ENCODE results near the gene TOMM5. TPM values are rescaled to one million over a fixed set of nuclear protein-coding genes. Genes with fewer than 3 reads are reported as not detected.

TOMM5 gene
- total RNA-seq, 4 donors from 2014 or later, result 44.3 to 82.1 (median 76.0) TPM

- 95% methylated on average over 1 of the region's 1 CpG for WGBS
- no peaks in the 10 kb centered on the region for H3K27me3 ChIP-seq
- H3K9me3 ChIP-seq, result no peaks in the 10 kb centered on the region
- no peak overlapping the region for H3K4me3 ChIP-seq
- no peak for DNase-seq (ENCODE audit: low spot score in 2 of 2)
- no peak overlapping the region for H3K27ac ChIP-seq
- H3K4me1 ChIP-seq, result no peaks in the 10 kb centered on the region
- H3K36me3 ChIP-seq, result no peaks in the 10 kb centered on the region
- TF ChIP-seq EP300 (IDR thresholded peaks at IDR 0.05) (no peak), POLR2A (IDR thresholded peaks at IDR 0.05) (no peak), POLR2AphosphoS5 (IDR thresholded peaks at IDR 0.05) (no peak), CTCF (IDR thresholded peaks at IDR 0.05) (no peak)
Observed at GRCh38 chr9:37620396-37620795, 28.0 kb upstream of the TOMM5 start.

- no peaks in the 10 kb centered on the region for H3K27me3 ChIP-seq
- H3K4me3 ChIP-seq, result no peak overlapping the region
- H3K9me3 ChIP-seq, result no peaks in the 10 kb centered on the region
- H3K27ac ChIP-seq, result no peak overlapping the region
- H3K36me3 ChIP-seq, result no peaks in the 10 kb centered on the region
- no peaks in the 10 kb centered on the region for H3K4me1 ChIP-seq
- DNase-seq (ENCODE audit: low spot score in 2 of 2), result no peak
- WGBS, result 83% methylated on average over 3 of the region's 3 CpGs
- TF ChIP-seq EP300 (IDR thresholded peaks at IDR 0.05) (no peak), POLR2A (IDR thresholded peaks at IDR 0.05) (no peak), POLR2AphosphoS5 (IDR thresholded peaks at IDR 0.05) (no peak), CTCF (IDR thresholded peaks at IDR 0.05) (no peak)
Observed at GRCh38 chr9:37619806-37620205, 27.4 kb upstream of the TOMM5 start.

- Histone ChIP-seq H3K27me3 (no peaks in the 10 kb centered on the region), H3K4me3 (no peak overlapping the region), H3K4me1 (no peaks in the 10 kb centered on the region), H3K27ac (no peak overlapping the region), H3K36me3 (no peaks in the 10 kb centered on the region), H3K9me3 (no peaks in the 10 kb centered on the region)
- no peak for DNase-seq (ENCODE audit: low spot score in 2 of 2)
- TF ChIP-seq POLR2A (IDR thresholded peaks at IDR 0.05) (no peak), POLR2AphosphoS5 (IDR thresholded peaks at IDR 0.05) (no peak)
- 88% methylated on average over 4 of the region's 4 CpGs for WGBS
Observed at GRCh38 chr9:37618817-37619216, 26.4 kb upstream of the TOMM5 start.

- 60% methylated on average over 4 of the region's 4 CpGs for WGBS
- TF ChIP-seq POLR2A (IDR thresholded peaks at IDR 0.05) (no peak), CTCF (IDR thresholded peaks at IDR 0.05) (no peak), POLR2AphosphoS5 (IDR thresholded peaks at IDR 0.05) (no peak), EP300 (IDR thresholded peaks at IDR 0.05) (no peak)
- H3K4me1 ChIP-seq, result no peaks in the 10 kb centered on the region
- no peak overlapping the region for H3K27ac ChIP-seq
- no peaks in the 10 kb centered on the region for H3K9me3 ChIP-seq
- H3K36me3 ChIP-seq, result no peaks in the 10 kb centered on the region
- DNase-seq (ENCODE audit: low spot score in 2 of 2), result no peak
- H3K27me3 ChIP-seq, result no peaks in the 10 kb centered on the region
- H3K4me3 ChIP-seq, result no peak overlapping the region
Observed at GRCh38 chr9:37617832-37618231, 25.4 kb upstream of the TOMM5 start.

GRCh38 chr9:37617161-37617560, 24.8 kb upstream of the TOMM5 start:
- no peaks in the 10 kb centered on the region for H3K27me3 ChIP-seq
- no peaks in the 10 kb centered on the region for H3K9me3 ChIP-seq
- H3K4me3 ChIP-seq, result no peak overlapping the region
- H3K36me3 ChIP-seq, result no peaks in the 10 kb centered on the region
- WGBS, result 81% methylated on average over 2 of the region's 2 CpGs
- TF ChIP-seq EP300 (IDR thresholded peaks at IDR 0.05) (no peak), POLR2A (IDR thresholded peaks at IDR 0.05) (no peak), POLR2AphosphoS5 (IDR thresholded peaks at IDR 0.05) (no peak), CTCF (IDR thresholded peaks at IDR 0.05) (no peak)
- no peaks in the 10 kb centered on the region for H3K4me1 ChIP-seq
- DNase-seq (ENCODE audit: low spot score in 2 of 2), result no peak
- H3K27ac ChIP-seq, result no peak overlapping the region

- no peak overlapping the region for H3K4me3 ChIP-seq
- DNase-seq (ENCODE audit: low spot score in 2 of 2), result no peak
- no peaks in the 10 kb centered on the region for H3K9me3 ChIP-seq
- WGBS, result 88% methylated on average over 1 of the region's 1 CpG
- no peak overlapping the region for H3K27ac ChIP-seq
- H3K27me3 ChIP-seq, result no peaks in the 10 kb centered on the region
- TF ChIP-seq POLR2AphosphoS5 (IDR thresholded peaks at IDR 0.05), result no peak
- no peak for TF ChIP-seq CTCF (IDR thresholded peaks at IDR 0.05)
- TF ChIP-seq POLR2A (IDR thresholded peaks at IDR 0.05), result no peak
- no peak for TF ChIP-seq EP300 (IDR thresholded peaks at IDR 0.05)
- H3K36me3 ChIP-seq, result no peaks in the 10 kb centered on the region
- no peaks in the 10 kb centered on the region for H3K4me1 ChIP-seq
Observed at GRCh38 chr9:37611961-37612360, 19.6 kb upstream of the TOMM5 start.

All from suprapubic skin (tissue), 4 donors.